GM21786 (cell line): Measurements from ENCODE around the gene GP5.

Source experiments
- ATAC-seq: cut with Tn5 transposase; IDR thresholded peaks from one replicate; pipeline ENCODE4 v1.9.1; 2021; ENCODE audit not compliant: unreplicated experiment

The GP5 gene

DNA sequence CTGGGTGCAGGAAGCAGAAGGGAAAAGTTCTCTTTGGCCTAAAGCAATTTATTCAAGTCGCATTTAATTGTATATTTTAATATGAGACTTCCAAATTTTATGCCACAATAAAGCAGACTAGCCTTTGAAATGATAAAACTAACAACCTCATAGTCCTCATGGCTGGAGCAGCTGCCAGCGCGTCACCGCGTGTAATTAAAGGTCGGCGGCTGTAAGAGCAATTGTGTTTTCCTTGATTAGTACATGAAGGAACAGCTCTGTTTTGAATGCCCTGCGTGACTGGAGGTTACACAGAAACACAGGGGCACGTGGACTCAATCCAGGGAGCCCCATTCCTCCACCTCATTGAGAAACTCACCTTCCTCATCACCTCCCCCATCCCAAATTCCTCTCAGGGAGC is 19.4 kb downstream of the GP5 start:
- no peak for ATAC-seq

DNA sequence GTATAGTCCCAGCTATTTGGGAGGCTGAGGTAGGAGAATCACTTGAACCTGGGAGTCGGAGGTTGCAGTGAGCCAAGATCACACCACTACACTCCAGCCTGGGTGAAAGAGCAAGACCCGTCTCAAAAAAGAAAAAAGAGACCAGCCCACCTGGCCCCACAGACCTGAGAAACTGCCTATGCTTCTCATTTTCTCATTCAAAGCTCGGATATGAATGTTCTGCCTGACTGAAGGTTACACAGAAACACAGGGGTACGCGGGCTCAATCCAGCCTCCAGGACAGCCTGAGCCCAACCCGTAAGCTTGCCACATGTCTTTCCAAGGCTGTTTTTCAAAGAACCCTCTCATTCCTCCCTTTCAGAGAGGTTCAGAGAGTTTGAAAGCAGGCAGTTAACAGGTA is 19.8 kb downstream of the GP5 start:
- no peak for ATAC-seq

DNA sequence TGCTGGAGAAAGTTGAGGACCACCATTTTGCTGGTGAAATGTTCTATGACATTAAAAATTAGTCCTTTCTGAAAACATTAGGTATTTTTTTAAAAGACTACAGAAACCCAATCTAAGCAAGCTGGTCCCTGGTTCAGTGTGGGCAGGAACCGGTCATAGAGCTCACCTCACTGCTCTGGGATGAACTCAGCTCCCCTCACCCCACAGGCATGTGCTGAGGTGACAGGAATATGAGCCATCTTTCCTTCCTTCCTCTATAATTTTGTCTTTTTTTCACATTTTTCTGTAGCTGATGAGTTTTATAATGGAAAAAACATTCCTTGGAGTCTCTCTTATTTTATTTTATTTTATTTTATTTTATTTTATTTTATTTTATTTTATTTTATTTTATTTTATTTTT is 21.4 kb downstream of the GP5 start:
- ATAC-seq: no peak

- ATAC-seq: no peak
Observed at GRCh38 chr3:194376241-194376560, 22.9 kb downstream of the GP5 start.

- ATAC-seq: no peak
Observed at GRCh38 chr3:194375473-194376240, 23.4 kb downstream of the GP5 start.

GRCh38 chr3:194374935-194375334 is 24.1 kb downstream of the GP5 start:
- ATAC-seq: no peak

- ATAC-seq: no peak
Observed at GRCh38 chr3:194373899-194374298, 25.2 kb downstream of the GP5 start.

DNA sequence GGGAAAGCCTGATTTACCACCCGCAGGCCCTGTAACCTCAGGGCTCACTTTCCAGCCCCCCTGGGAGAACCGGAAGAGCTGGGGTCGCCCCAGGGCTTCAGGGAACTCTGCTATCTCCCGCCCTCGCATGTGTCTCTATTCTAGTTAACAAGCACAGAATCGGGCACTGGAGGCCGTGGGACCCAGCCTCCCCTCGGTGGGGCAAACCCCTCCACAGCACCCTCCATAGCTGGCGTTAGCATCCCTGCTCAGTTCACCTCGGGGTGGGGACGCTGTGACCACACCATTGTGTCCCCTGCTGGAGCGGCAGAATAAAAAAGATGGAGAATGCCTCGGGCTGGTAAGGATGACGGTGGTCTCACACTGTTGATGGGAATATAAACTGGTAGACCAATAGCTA is 26.0 kb downstream of the GP5 start:
- no peak for ATAC-seq

GRCh38 chr3:194370753-194371152 is 28.3 kb downstream of the GP5 start:
- ATAC-seq: no peak

GRCh38 chr3:194369522-194370279 is 29.4 kb downstream of the GP5 start, which contains the start of gene LRRC15:
Gene LRRC15 (minus strand): TSS chr3:194369743. CDS start chr3:194361043, 8,700 bp downstream.
- ATAC-seq: no peak

- ATAC-seq: no peak
Observed at GRCh38 chr3:194368918-194369317, 30.1 kb downstream of the GP5 start.

DNA sequence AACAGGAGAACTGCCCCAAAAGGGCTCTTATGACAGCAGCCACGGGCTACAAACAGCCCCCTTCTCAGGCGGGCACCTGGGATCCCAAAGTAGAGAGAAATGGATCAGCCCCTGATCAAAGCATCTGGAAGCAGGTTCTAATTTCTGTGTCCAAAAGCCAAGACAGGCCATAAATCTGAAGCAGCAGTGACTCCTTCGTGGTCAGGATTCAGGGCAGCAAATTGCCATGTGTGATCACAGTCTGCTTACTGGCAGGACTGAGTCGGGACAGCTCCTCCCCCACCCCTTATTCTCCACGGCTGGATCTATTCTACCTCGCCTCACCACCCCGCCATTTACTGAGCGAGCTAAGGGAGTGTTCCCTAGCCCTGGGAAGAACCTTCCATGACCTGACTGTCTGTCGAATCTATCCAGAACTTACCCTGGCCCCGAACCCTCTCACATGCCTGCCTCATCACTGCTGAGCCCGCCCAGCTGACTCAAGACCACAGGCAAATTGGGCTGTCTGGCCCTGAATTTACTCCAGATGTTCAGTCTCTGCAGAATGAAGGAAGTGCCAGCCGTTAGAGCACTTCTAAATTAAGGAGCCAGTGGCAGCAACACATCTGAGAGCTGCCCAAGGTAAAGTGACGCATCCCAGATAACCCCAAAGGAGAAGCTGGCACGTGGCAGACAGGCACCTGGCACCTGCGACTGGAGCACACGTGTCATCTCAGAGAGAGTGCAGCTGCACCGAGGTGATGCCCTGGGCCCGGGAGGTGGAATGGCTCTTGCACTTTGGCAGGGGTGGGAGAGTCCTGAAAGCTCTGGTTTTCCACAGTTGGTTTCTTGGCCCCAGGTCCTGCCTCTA is 30.8 kb downstream of the GP5 start:
- ATAC-seq: no peak

DNA sequence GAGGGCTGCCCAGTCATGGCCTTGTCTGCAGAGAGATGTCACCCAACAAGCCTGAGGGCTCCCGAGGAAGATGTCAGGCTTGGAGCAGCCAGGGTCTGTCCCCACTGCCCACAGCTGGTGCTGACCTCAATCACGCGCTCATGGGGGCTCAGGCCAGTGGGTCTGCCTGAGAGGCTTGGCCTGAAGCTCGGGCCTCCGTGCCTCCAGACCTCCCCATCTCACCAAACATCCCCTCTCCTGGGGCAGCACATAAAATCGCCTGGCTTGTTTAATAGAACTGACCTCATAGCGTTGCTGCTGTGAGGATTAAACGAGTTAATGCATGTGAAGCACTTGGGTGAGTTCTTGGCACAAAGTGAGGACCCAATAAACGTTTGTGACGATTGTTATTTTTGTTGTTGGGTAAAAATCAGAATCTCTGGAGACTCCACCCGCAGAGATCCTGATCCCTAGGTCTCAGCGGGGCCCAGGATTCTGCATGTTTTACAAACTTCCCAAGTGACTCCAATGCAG is 33.0 kb downstream of the GP5 start:
- ATAC-seq: no peak

GRCh38 chr3:194365526-194365925 is 33.5 kb downstream of the GP5 start:
- no peak for ATAC-seq

GRCh38 chr3:194364652-194365434 is 34.2 kb downstream of the GP5 start:
- no peak for ATAC-seq

DNA sequence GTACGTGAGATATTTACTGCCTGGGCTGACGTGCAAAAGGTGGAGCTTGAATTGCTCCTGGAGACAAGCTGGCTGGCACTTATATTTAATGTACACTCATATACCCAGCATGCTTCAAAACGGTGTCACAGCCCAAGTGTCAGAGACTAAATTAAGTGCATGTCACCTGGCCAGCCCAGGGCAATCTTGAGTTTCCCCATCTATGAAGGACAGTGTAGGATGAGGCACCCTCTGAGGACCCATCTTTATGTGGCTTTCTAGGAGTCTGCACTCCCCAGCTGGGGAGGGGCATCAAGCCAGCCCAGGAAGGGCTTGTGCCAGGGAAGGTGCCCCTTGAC is 34.8 kb downstream of the GP5 start:
- no peak for ATAC-seq

- no peak for ATAC-seq
Observed at GRCh38 chr3:194360568-194360967, 38.5 kb downstream of the GP5 start.

- no peak for ATAC-seq
Observed at GRCh38 chr3:194357681-194358080, 41.4 kb downstream of the GP5 start.

DNA sequence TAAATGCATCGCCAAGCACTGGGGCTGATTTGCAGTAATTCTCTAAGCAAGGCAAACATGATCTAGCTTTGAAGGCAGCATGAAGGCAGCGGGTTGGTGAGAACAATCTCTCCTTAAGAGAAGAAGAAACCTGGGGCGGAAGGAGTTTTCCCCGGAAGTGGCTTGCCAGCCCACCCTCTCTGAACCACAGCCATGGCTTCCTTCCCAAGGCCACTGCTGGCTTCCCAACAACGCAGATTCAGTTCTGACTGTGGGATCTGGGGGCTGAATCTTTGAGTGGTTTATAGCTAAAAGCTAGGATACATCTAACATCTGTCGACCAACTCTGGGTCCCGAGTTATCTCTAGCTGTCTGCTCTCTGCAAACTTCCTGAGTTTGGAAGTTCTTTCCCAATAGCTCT is 43.7 kb downstream of the GP5 start:
- ATAC-seq: no peak

GRCh38 chr3:194354315-194354714 is 44.8 kb downstream of the GP5 start:
- no peak for ATAC-seq
